Epithelial cell of prostate (primary cell): ENCODE measurements around the gene ZNF521.

ENCODE experiments used
- DNase-seq: peaks from one replicate; pipeline ENCODE4 v3.0.0-alpha.2; 2011; ENCODE audit warnings: low read depth, low spot score
- H3K27ac ChIP-seq: fragments of 450-650 bp; 2 replicates; pipeline ENCODE4 v1.5.1; 2017; ENCODE audit warnings: mild to moderate bottlenecking

The ZNF521 gene

DNA sequence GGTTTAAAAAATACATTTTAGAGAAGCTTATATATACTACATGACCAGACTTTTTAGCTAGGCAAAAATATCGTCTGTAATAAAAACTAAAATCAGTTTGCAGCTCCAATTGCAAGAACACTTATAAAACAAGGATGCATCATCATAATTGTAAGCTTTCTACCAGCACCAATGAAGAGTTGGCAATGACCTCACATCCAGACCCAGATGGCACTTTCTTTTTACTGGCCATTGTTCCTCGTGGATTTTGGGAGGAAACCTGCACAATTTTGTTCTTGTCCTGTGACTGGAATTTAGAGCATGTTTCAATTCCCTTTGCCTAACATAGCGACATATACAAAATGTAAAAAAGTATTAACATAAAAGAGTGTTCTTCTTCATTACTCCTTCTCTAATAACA lies 174.3 kb downstream of the ZNF521 start:
- no peak for DNase-seq
- no peak overlapping the region for H3K27ac ChIP-seq

GRCh38 chr18:25176518-25177042 lies 175.4 kb downstream of the ZNF521 start:
- no peak for DNase-seq
- no peak overlapping the region for H3K27ac ChIP-seq

DNA sequence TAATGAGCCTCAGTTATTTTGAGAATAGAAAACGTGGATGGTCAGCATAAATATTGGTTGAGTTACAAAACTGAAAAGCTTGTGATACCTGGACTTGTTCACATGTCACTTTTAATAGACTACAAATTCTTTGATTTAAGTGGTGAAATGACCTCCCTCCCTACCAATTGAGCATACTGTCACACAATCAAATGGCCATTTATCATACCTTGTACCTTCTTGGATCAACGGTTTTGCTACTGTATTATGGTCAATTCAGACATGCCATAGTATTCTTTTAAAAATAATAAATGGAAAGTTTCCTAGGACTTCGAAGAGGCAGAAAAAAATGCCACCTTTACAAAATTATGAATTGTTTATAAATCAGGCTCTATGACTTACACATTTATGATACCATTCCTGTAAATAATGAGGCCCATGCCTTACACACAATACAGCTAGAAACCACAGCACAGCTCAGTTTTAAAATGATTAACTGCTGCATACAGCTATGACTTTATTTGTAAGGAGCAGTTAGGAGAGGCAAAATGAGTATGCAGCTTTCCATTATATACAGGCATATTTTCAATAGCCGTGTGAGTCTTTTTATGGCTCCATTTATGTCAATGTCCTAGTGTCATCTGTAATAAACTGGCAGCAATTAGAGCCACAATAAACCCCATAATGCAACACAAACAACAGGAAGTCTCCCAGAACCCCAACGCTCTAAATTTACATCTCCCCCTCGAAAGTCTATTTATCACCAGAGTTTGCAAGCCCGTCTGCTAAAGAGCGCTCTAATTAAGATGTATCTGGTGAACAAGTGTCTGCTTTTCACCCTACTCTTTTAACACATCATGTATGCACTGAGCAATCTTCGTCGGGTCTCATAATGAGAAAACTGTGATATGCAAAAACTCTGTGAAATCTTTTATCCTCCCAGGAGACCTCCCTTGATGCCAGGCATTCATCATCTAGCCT lies 176.1 kb downstream of the ZNF521 start:
- H3K27ac ChIP-seq: no peak overlapping the region
- DNase-seq: no peak

GRCh38 chr18:25174324-25174723 lies 177.6 kb downstream of the ZNF521 start:
- no peak for DNase-seq
- H3K27ac ChIP-seq: no peak overlapping the region

GRCh38 chr18:25171334-25171733 lies 180.6 kb downstream of the ZNF521 start:
- H3K27ac ChIP-seq: no peak overlapping the region
- DNase-seq: no peak

GRCh38 chr18:25170402-25170801 lies 181.6 kb downstream of the ZNF521 start:
- H3K27ac ChIP-seq: no peak overlapping the region

DNA sequence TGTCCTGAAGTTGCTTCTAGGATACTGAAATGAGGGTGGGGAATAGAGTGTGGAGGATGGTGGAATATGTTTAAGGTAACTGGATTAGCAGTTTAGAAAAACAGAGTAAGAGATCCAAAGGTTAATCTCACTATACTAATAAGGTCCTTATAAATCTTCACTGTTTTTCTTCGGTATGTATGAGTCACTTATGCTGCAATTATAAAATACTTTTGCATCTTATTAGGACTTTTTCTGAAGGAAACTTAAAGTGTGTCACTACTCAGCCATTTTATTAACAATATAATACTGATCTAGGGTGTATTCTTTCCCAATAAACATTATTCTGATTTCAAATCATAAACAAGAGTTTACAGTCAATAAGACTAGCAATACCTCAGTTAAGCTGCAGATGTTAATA lies 182.3 kb downstream of the ZNF521 start:
- no peak overlapping the region for H3K27ac ChIP-seq
- no peak for DNase-seq

More at GRCh38 chr18:25170402-25170801, 181.6 kb downstream of the ZNF521 start:
- DNase-seq: no peak

- no peak overlapping the region for H3K27ac ChIP-seq
- no peak for DNase-seq
Measured at GRCh38 chr18:25167612-25168410, 184.2 kb downstream of the ZNF521 start.

- DNase-seq: no peak
- H3K27ac ChIP-seq: no peak overlapping the region
Measured at GRCh38 chr18:25166113-25166512, 185.9 kb downstream of the ZNF521 start.

- no peak for DNase-seq
- H3K27ac ChIP-seq: no peak overlapping the region
Measured at GRCh38 chr18:25164848-25165811, 186.8 kb downstream of the ZNF521 start.

- no peak overlapping the region for H3K27ac ChIP-seq
- no peak for DNase-seq
Measured at GRCh38 chr18:25164211-25164847, 187.6 kb downstream of the ZNF521 start.

GRCh38 chr18:25153426-25153825 lies 198.5 kb downstream of the ZNF521 start:
- no peak overlapping the region for H3K27ac ChIP-seq
- DNase-seq: no peak

DNA sequence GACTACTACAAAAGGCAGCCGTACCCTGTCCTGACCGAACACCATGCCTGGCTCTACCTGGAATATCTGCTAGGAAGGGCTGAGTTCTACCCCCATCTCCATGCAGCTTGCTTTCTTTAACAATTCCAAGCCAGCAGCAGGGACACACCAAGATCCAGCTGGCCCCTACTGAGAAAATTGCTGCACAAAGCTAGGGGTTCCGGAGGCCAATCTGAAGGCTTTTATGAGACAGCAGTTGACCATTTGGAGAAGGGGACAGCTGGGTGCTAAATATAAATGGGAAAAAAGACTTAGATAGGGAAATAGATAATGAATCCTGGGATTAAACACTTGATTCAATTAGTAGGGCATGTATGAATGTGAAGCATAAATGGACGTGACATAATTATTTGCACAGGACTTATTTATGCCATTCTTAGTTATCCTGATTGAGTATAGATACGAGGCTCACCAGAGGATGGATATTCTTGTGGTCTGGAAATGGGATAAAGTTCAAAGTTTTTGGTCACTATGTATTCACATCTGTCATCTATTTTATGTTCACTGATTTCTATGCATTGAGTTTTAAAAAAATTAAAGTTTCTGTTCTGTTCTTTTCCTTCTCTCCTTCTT lies 204.0 kb downstream of the ZNF521 start:
- DNase-seq: no peak

DNA sequence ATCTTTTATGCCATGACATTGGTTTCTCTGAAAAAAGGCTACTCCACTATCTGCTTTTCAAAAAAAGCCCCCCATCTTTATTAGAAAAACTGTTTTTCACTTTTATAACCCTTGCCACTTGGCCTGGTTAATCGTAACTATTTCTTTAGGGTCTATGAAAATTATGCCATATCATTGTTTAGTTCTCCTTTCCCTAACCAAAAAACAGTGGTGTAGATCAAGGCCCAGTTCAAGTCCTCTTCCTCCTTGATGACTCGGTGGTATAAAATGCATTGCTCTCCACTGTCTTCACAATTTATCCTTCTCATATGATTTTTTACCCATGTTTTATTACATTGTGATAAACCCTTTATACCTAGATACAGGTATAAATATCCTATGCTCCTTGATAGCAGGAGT lies 205.5 kb downstream of the ZNF521 start:
- no peak overlapping the region for H3K27ac ChIP-seq
- DNase-seq: no peak

More for the DNA sequence above, 204.0 kb downstream of the ZNF521 start:
- H3K27ac ChIP-seq: no peak overlapping the region

DNA sequence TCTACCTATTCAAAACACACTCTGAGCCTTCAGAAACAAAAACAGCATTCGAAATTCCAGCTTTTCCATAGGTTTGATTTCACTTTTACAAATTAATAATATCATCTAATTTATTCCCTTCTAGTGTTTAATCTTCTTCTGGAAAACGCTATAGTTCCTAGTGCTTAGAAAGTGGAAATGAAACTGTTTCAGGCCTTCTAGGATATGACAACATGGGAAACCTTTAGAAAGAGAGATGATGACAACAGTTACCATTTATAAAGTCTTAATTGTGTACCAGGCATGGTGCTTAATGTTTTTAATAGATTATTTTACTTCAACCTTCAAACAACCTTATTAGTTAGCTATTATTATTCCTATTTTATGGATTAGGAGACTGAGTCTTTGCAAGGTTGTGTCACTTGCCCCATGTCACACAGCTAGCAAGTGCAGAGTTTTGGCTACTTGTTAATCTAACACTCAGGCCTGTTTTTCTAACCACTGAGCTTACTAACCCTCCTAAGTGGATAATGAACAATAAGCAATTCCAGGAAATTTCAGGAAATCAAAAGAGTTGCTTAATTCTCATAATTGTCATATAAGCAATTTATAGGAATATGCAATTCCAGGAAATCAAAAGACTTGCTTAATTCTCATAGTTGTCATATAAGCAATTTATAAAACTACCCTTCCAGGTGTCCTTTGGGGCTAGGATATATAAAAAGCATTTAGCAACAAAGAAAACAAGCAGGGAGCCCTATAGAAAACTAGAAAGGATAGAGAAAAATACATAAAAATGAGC lies 206.0 kb downstream of the ZNF521 start:
- no peak for DNase-seq
- no peak overlapping the region for H3K27ac ChIP-seq

GRCh38 chr18:25144820-25145219 lies 207.1 kb downstream of the ZNF521 start:
- H3K27ac ChIP-seq: no peak overlapping the region
- no peak for DNase-seq

GRCh38 chr18:25141886-25142285 lies 210.1 kb downstream of the ZNF521 start:
- no peak overlapping the region for H3K27ac ChIP-seq

GRCh38 chr18:25141399-25141798 lies 210.6 kb downstream of the ZNF521 start:
- no peak for DNase-seq

More at GRCh38 chr18:25141886-25142285, 210.1 kb downstream of the ZNF521 start:
- no peak for DNase-seq

More at GRCh38 chr18:25141399-25141798, 210.6 kb downstream of the ZNF521 start:
- no peak overlapping the region for H3K27ac ChIP-seq
